ENCODE results near the gene MAOA. TPM values are rescaled to one million over a fixed set of nuclear protein-coding genes. Genes with fewer than 3 reads are reported as not detected.

The MAOA gene
- total RNA-seq, 1 experiment from 2014 or later: 0.23 TPM

- no peak overlapping the region for H3K27ac ChIP-seq (ENCODE audit: low read length)
- ChIA-PET CTCF (no interaction called here), POLR2A (no interaction called here)
- no peak for ATAC-seq
- in situ Hi-C loops (cut with HindIII; ENCODE audit: low pct_unique_long_range_greater_than_20kb, low sequenced_read_pairs): no loop called here
- H3K9me3 ChIP-seq (ENCODE audit: control insufficient read depth, insufficient read depth, low read depth, low read length): no peaks in the 10 kb centered on the region
- no peaks in the 10 kb centered on the region for H3K4me1 ChIP-seq (ENCODE audit: control insufficient read depth, insufficient read depth, low read length)
- intact Hi-C loops (cut with micrococcal nuclease; ENCODE audit: unreplicated experiment): no loop called here
- no peaks in the 10 kb centered on the region for H3K36me3 ChIP-seq (ENCODE audit: control insufficient read depth, insufficient read depth, low read length)
- H3K4me3 ChIP-seq (ENCODE audit: low read depth in 2 of 2, low read length in 2 of 2): no peak overlapping the region
- no TSS peak for BruUV-seq (replicated peaks)
- TF ChIP-seq, protein P1, sequence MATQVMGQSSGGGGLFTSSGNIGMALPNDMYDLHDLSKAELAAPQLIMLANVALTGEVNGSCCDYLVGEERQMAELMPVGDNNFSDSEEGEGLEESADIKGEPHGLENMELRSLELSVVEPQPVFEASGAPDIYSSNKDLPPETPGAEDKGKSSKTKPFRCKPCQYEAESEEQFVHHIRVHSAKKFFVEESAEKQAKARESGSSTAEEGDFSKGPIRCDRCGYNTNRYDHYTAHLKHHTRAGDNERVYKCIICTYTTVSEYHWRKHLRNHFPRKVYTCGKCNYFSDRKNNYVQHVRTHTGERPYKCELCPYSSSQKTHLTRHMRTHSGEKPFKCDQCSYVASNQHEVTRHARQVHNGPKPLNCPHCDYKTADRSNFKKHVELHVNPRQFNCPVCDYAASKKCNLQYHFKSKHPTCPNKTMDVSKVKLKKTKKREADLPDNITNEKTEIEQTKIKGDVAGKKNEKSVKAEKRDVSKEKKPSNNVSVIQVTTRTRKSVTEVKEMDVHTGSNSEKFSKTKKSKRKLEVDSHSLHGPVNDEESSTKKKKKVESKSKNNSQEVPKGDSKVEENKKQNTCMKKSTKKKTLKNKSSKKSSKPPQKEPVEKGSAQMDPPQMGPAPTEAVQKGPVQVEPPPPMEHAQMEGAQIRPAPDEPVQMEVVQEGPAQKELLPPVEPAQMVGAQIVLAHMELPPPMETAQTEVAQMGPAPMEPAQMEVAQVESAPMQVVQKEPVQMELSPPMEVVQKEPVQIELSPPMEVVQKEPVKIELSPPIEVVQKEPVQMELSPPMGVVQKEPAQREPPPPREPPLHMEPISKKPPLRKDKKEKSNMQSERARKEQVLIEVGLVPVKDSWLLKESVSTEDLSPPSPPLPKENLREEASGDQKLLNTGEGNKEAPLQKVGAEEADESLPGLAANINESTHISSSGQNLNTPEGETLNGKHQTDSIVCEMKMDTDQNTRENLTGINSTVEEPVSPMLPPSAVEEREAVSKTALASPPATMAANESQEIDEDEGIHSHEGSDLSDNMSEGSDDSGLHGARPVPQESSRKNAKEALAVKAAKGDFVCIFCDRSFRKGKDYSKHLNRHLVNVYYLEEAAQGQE (IDR thresholded peaks at IDR 0.05; ENCODE audit: insufficient read depth in 1 of 2, low read depth in 2 of 2, low read length in 1 of 2): no peak
- TF ChIP-seq POLR2AphosphoS5 (IDR thresholded peaks at IDR 0.05; ENCODE audit: low read depth, low read length) (no peak), SIN3A (IDR thresholded peaks at IDR 0.05; ENCODE audit: borderline replicate concordance, insufficient read depth, low read depth, low read length) (no peak), TCF7L2 (IDR thresholded peaks at IDR 0.05; ENCODE audit: low read depth, low read length) (no peak)
- TF ChIP-seq, protein P2, sequence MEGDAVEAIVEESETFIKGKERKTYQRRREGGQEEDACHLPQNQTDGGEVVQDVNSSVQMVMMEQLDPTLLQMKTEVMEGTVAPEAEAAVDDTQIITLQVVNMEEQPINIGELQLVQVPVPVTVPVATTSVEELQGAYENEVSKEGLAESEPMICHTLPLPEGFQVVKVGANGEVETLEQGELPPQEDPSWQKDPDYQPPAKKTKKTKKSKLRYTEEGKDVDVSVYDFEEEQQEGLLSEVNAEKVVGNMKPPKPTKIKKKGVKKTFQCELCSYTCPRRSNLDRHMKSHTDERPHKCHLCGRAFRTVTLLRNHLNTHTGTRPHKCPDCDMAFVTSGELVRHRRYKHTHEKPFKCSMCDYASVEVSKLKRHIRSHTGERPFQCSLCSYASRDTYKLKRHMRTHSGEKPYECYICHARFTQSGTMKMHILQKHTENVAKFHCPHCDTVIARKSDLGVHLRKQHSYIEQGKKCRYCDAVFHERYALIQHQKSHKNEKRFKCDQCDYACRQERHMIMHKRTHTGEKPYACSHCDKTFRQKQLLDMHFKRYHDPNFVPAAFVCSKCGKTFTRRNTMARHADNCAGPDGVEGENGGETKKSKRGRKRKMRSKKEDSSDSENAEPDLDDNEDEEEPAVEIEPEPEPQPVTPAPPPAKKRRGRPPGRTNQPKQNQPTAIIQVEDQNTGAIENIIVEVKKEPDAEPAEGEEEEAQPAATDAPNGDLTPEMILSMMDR (IDR thresholded peaks at IDR 0.05): no peak
- DNase-seq (ENCODE audit: low read depth, low spot score): no peak
- H3K27me3 ChIP-seq (ENCODE audit: control insufficient read depth, insufficient read depth, low read length): no peaks in the 10 kb centered on the region
Measured at GRCh38 chrX:43627147-43627546, 29.0 kb upstream of the MAOA start.

GRCh38 chrX:43627669-43628068 is 28.4 kb upstream of the MAOA start:
- in situ Hi-C loops (cut with HindIII; ENCODE audit: low pct_unique_long_range_greater_than_20kb, low sequenced_read_pairs): no loop called here
- TF ChIP-seq, protein P2 (IDR thresholded peaks at IDR 0.05): no peak
- no peak for TF ChIP-seq TCF7L2 (IDR thresholded peaks at IDR 0.05; ENCODE audit: low read depth, low read length)
- TF ChIP-seq SIN3A (IDR thresholded peaks at IDR 0.05; ENCODE audit: borderline replicate concordance, insufficient read depth, low read depth, low read length): no peak
- TF ChIP-seq POLR2AphosphoS5 (IDR thresholded peaks at IDR 0.05; ENCODE audit: low read depth, low read length): no peak
- TF ChIP-seq, protein P1 (IDR thresholded peaks at IDR 0.05; ENCODE audit: insufficient read depth in 1 of 2, low read depth in 2 of 2, low read length in 1 of 2): no peak
- ChIA-PET POLR2A (no interaction called here), CTCF (no interaction called here)
- Histone ChIP-seq H3K27me3 (ENCODE audit: control insufficient read depth, insufficient read depth, low read length) (no peaks in the 10 kb centered on the region), H3K9me3 (ENCODE audit: control insufficient read depth, insufficient read depth, low read depth, low read length) (no peaks in the 10 kb centered on the region), H3K4me1 (ENCODE audit: control insufficient read depth, insufficient read depth, low read length) (no peaks in the 10 kb centered on the region), H3K27ac (ENCODE audit: low read length) (no peak overlapping the region), H3K4me3 (ENCODE audit: low read depth in 2 of 2, low read length in 2 of 2) (no peak overlapping the region), H3K36me3 (ENCODE audit: control insufficient read depth, insufficient read depth, low read length) (no peaks in the 10 kb centered on the region)
- ATAC-seq (no peak), DNase-seq (ENCODE audit: low read depth, low spot score) (no peak)
- no TSS peak for BruUV-seq (replicated peaks)
- intact Hi-C loops (cut with micrococcal nuclease; ENCODE audit: unreplicated experiment): no loop called here

Measured in Panc1 (cell line).